GM20431 (cell line): ENCODE measurements around the gene ASCL5.

Source experiments
- in situ Hi-C: fragments of 300-500 bp; cut with MseI, MboI; formaldehyde crosslinking; loops from one replicate; pipeline ENCODE4 v1.15.0; 2020; ENCODE audit warnings: low sequenced_read_pairs; ENCODE audit not compliant: unreplicated experiment

The ASCL5 gene

GRCh38 chr1:201091256-201091655 is 35.7 kb downstream of the ASCL5 start:
- in situ Hi-C loops, result no loop called here

- in situ Hi-C loops, result no loop called here
Observed at GRCh38 chr1:201090541-201090940, 36.4 kb downstream of the ASCL5 start.

DNA sequence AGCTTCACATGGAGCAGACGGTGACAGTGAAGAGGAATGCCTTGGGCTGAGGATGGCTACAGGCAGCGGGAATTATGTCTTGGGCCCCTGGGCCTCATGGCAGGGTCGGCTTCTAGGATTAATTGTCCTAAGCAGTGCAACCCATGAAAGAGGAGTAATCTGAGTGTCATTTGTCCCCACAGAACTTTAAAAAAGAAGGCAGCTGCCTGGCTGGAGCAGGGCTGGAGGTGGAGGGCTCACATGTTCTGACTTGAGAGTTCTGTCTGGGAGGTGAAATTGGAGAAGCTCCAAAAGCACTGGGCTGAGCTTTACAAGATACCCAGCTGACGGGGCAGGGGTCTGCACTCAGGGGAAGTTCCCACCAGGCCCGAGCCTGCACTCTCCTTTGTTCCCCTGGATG is 37.4 kb downstream of the ASCL5 start:
- in situ Hi-C loops, result no loop called here

- in situ Hi-C loops, result no loop called here
Observed at GRCh38 chr1:201088901-201089525, 38.0 kb downstream of the ASCL5 start.

- in situ Hi-C loops, result no loop called here
Observed at GRCh38 chr1:201088395-201088794, 38.6 kb downstream of the ASCL5 start.

GRCh38 chr1:201085902-201086735 is 40.9 kb downstream of the ASCL5 start:
- in situ Hi-C loops, result no loop called here

- in situ Hi-C loops, result no loop called here
Observed at GRCh38 chr1:201084295-201084694, 42.7 kb downstream of the ASCL5 start.

DNA sequence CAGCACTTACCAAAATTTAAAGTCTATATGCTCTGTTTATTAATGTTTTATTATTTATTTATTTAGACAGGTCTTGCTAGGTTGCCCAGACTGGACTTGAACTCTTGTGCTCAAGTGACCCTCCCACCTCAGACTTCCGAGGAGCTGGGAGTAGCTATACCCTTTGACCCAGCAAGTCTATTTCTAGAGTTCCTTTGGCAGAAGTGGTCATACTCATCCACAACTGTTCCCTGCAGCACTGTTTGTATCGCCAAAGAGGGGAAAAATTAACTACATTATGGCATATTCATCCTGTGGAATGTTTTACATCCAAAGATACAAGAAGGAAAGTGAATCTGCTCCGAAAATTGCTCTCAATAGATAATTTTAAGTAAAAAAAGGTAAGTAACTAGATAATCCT is 43.2 kb downstream of the ASCL5 start:
- in situ Hi-C loops, result no loop called here

- in situ Hi-C loops, result no loop called here
Observed at GRCh38 chr1:201080135-201080534, 46.8 kb downstream of the ASCL5 start.

GRCh38 chr1:201077736-201078135 is 49.2 kb downstream of the ASCL5 start:
- in situ Hi-C loops, result no loop called here

GRCh38 chr1:201077116-201077515 is 49.9 kb downstream of the ASCL5 start:
- in situ Hi-C loops, result no loop called here

GRCh38 chr1:201076092-201076491 is 50.9 kb downstream of the ASCL5 start:
- in situ Hi-C loops, result no loop called here

DNA sequence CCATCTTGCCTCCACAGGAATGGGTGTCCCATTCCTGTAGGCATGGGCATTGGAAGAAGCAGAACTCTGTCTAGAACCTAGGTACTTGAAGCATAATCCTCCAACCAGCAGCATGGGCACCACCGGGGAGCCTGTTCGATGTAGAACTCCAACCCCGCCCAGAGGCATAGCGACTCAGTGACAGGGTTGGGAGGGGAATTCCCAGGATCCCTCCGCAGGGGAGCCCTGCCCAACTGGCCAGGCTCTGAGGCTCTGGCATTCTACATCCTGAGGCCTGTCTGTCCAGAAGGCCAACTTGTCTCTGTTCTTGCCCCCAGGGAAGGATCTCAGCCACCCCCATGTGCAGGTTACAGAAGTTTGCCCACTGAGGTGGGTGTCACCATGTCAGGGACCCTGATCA is 53.0 kb downstream of the ASCL5 start:
- in situ Hi-C loops, result no loop called here

GRCh38 chr1:201072922-201073321 is 54.1 kb downstream of the ASCL5 start:
- in situ Hi-C loops, result no loop called here

GRCh38 chr1:201072149-201072548 is 54.8 kb downstream of the ASCL5 start:
- in situ Hi-C loops, result no loop called here

DNA sequence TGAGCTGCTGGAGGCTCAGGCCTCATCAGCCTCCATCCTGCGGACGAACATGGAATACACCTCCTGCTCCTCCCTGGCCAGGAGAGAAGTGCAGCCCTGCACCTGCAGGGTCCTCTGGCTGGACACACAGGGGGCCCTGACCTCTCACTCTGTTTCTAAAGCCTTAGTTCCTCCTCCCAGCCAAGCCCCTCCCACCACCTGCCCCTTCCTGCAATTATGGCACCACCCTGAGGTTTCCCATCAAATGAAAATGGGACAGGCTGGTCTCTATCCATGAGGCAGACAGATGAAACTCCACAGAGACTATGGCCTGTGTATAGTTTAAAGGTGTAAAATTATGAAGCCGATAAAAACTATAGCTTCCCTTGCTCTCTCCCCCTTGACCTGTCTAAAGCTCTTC is 57.3 kb downstream of the ASCL5 start:
- in situ Hi-C loops, result no loop called here

DNA sequence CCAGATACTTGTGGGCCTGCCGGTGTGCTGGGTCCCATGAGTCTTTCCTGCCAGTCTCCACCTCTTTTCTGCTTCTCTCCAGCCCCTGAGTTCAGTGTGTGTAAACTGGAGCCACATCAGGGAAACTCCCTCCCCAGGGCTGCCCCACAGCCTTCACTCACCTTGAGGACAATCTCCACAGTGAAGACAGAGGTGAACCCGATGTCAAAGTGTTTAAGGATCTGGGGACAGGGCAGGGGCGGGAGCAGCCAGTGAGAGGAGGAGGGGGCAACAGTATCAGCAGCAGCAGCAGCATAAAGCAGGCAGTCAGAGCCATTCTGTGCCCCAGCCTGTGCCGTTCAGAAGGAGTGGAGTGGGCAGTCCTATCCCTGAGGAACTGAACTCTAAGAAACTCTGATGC is 58.0 kb downstream of the ASCL5 start:
- in situ Hi-C loops, result no loop called here

DNA sequence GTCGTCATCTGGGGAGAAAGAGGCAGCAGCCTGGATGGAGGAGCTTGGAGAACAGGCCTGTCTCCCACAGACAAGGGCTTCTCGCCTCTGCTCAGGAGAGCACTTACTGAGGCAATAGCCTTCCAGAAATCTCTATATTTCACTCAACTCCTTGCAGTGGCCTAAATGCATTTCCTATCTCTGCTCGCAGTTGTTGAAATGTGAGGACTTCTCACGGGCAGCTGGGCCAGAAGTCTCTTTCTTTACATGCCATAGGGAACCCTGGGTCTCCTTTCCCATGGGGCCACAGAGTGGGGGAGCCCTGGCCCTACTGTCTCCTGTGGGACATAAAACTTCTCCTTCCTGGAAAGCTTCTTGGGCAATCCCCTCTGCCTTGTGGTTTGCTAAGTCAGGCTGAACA is 60.0 kb downstream of the ASCL5 start:
- in situ Hi-C loops, result no loop called here

GRCh38 chr1:201065686-201066085 is 61.3 kb downstream of the ASCL5 start:
- in situ Hi-C loops, result no loop called here

DNA sequence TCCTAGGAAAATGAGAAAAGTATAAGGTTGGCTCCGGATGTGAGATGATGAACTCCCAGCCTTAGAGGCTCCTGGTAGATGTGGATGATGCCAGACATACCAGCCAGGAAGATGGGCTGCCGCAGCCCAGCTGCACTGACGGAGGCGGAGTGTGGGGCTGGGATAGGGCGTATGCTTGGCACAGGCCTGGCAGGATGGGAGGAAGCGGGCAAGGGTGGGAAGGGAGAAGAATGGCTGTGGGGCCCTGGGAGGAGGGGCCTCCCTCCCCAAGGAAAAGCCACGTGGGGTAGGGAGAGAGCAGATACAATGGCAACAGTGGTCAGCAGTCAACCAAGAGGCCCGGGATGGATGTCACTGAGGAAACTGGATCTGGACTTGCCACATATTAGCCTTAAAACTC is 62.2 kb downstream of the ASCL5 start:
- in situ Hi-C loops, result no loop called here
